Caco-2 (cell line): ENCODE results near the gene KRTAP3-2. TPM values are rescaled to one million over a fixed set of nuclear protein-coding genes. Genes with fewer than 3 reads are reported as not detected.

Experiments
- BruUV-seq: library from RNA; stranded (reverse); fragments of 400-500 nt; replicated peaks from 2 replicates; lab custom pipeline; 2021; lab: Mats Ljungman, UMichigan
- CTCF ChIA-PET: fragments of 300-600 bp; sonication (Branson Sonifier 250); formaldehyde crosslinking; loops from one replicate; lab custom pipeline; 2022; ENCODE audit warnings: antibody characterized with exemption; lab: Charles Lee
- POLR2A ChIA-PET: fragments of 300-600 bp; sonication (Branson Sonifier 250); formaldehyde crosslinking; loops from one replicate; lab custom pipeline; 2022; ENCODE audit warnings: antibody characterized with exemption; lab: Charles Lee
- DNase-seq, 2 experiments: peaks; one replicate each; pipeline versions ENCODE4 v3.0.0 to v3.0.0-alpha.2; 2020 to 2022
- H3K27me3 ChIP-seq: replicated peaks from 2 replicates; pipeline ENCODE4 v1.6.0; 2011; ENCODE audit warnings: low read length; ENCODE audit not compliant: control insufficient read depth, insufficient read depth
- H3K36me3 ChIP-seq: 2 replicates; pipeline ENCODE4 v1.5.1; 2011; ENCODE audit warnings: low read length; ENCODE audit not compliant: control insufficient read depth, insufficient read depth
- H3K4me1 ChIP-seq: fragments of 250-450 bp; sonication (Bioruptor Pico); 2 replicates; pipeline ENCODE4 v1.5.1; 2020; ENCODE audit warnings: mild to moderate bottlenecking
- H3K4me3 ChIP-seq: 2 replicates; pipeline ENCODE4 v1.5.1; 2011; ENCODE audit warnings: low read depth, mild to moderate bottlenecking, control low read depth, low read length
- H3K9me3 ChIP-seq: fragments of 250-450 bp; sonication (Bioruptor Pico); 2 replicates; pipeline ENCODE4 v1.5.1; 2020; ENCODE audit warnings: mild to moderate bottlenecking, moderate library complexity
- H3K27ac Mint-ChIP-seq: one replicate; pipeline ENCODE4 v1.8.0; 2022; ENCODE audit warnings: mixed read lengths; ENCODE audit not compliant: unreplicated experiment
- H3K27me3 Mint-ChIP-seq: one replicate; pipeline ENCODE4 v1.8.0; 2022; ENCODE audit warnings: mixed read lengths; ENCODE audit not compliant: insufficient read depth, unreplicated experiment
- H3K36me3 Mint-ChIP-seq: one replicate; pipeline ENCODE4 v1.8.0; 2022; ENCODE audit warnings: mild to moderate bottlenecking, mixed read lengths; ENCODE audit not compliant: insufficient read depth, unreplicated experiment
- H3K4me1 Mint-ChIP-seq: one replicate; pipeline ENCODE4 v1.8.0; 2022; ENCODE audit warnings: low read depth, mixed read lengths; ENCODE audit not compliant: unreplicated experiment
- H3K4me3 Mint-ChIP-seq: one replicate; pipeline ENCODE4 v1.8.0; 2022; ENCODE audit warnings: mild to moderate bottlenecking, moderate library complexity, mixed read lengths; ENCODE audit not compliant: unreplicated experiment
- H3K9me3 Mint-ChIP-seq: one replicate; pipeline ENCODE4 v1.8.0; 2022; ENCODE audit warnings: mixed read lengths; ENCODE audit not compliant: unreplicated experiment
- intact Hi-C: fragments of 100-400 bp; cut with micrococcal nuclease; formaldehyde crosslinking; loops from one replicate; pipeline ENCODE4 v1.10.0; 2022; ENCODE audit not compliant: unreplicated experiment
- total RNA-seq: library from RNA; stranded (reverse); gene quantifications from 2 replicates; pipeline ENCODE4 v1.2.3, GENCODE V29; 2022
- TF ChIP-seq, protein P1 (sequence below), 2 experiments: fragments of 200-600 bp in 1 of 2; IDR thresholded peaks; 1 replicate in 1 of 2; 2 replicates in 1 of 2; pipeline versions ENCODE4 v1.5.1 to v1.8.0; 2011 to 2022; ENCODE audit warnings: antibody characterized with exemption in 1 of 2, control low read depth in 1 of 2, inconsistent platforms in 1 of 2, low read depth in 1 of 2, low read length in 1 of 2, mild to moderate bottlenecking in 1 of 2, moderate library complexity in 1 of 2; ENCODE audit not compliant: insufficient read depth in 1 of 2, severe bottlenecking in 1 of 2, unreplicated experiment in 1 of 2

The KRTAP3-2 gene
- total RNA-seq, 1 experiment from 2014 or later, result not detected

GRCh38 chr17:41029633-41030245 is 30.0 kb upstream of the KRTAP3-2 start, which contains the start of gene KRTAP1-4:
KRTAP1-4 (minus strand) TSS chr17:41030195; CDS start chr17:41030078, 117 bp downstream.
- Mint-ChIP-seq H3K27ac (no peak within 1 kb of the TSS), H3K9me3 (no peaks in the 10 kb centered on the region), H3K36me3 (no peaks in the 10 kb centered on the region), H3K27me3 (no peaks in the 10 kb centered on the region), H3K4me3 (no peak within 1 kb of the TSS), H3K4me1 (peaks cover under 1% of the 10 kb centered on the region)
- CTCF ChIA-PET, result no interaction called here
- no peaks in the 10 kb centered on the region for H3K27me3 ChIP-seq
- TF ChIP-seq, protein P1, sequence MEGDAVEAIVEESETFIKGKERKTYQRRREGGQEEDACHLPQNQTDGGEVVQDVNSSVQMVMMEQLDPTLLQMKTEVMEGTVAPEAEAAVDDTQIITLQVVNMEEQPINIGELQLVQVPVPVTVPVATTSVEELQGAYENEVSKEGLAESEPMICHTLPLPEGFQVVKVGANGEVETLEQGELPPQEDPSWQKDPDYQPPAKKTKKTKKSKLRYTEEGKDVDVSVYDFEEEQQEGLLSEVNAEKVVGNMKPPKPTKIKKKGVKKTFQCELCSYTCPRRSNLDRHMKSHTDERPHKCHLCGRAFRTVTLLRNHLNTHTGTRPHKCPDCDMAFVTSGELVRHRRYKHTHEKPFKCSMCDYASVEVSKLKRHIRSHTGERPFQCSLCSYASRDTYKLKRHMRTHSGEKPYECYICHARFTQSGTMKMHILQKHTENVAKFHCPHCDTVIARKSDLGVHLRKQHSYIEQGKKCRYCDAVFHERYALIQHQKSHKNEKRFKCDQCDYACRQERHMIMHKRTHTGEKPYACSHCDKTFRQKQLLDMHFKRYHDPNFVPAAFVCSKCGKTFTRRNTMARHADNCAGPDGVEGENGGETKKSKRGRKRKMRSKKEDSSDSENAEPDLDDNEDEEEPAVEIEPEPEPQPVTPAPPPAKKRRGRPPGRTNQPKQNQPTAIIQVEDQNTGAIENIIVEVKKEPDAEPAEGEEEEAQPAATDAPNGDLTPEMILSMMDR (IDR thresholded peaks at IDR 0.05; ENCODE audit: insufficient read depth in 1 of 2, low read depth in 1 of 2, low read length in 1 of 2, severe bottlenecking in 1 of 2, unreplicated experiment in 1 of 2), result no peak
- intact Hi-C loops, result no loop called here
- no peak for DNase-seq
- BruUV-seq, result no TSS peak
- POLR2A ChIA-PET, result no interaction called here
- no peak within 1 kb of the TSS for H3K4me3 ChIP-seq
- no peaks in the 10 kb centered on the region for H3K36me3 ChIP-seq
- no peaks in the 10 kb centered on the region for H3K9me3 ChIP-seq
- H3K4me1 ChIP-seq, result no peaks in the 10 kb centered on the region

DNA sequence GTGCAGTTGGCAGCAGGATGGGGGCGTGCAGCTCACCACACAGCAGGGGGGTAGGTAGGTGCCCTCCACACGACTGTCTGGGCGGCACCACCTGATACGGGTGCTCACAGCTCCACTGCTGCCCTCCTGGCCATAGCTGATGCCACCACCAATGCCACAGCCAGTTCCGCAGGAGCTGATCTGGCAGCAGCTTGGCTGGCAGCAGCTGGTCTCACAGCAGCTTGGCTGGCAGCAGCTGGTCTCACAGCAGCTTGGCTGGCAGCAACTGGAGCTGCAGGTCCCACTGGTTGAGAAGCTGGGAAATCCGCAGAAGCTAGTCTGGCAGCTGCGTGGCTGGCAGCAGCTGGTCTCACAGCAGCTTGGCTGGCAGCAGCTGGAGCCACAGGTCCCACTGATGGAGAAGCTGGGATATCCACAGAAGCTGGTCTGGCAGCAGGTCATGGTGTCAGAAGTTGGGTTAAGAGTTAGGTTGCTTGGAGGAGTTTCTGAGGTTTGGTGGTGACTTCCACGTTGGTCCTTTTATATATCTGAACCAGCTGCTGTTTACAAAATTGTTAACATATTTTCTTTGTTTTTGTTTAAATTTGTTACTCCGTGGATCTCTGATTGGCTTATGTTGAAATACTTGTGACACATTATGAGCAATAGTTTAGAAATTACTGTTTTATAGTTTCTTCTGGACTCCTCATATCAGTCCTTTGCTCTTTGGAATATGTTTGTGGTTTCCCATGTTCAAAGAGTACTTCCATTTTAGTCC is 27.2 kb upstream of the KRTAP3-2 start, which contains the start of gene KRTAP1-5:
Gene KRTAP1-5 (minus strand): TSS at position 494 of the 757 bp plus-strand sequence. CDS start 53 bp downstream, at position 441.
- H3K4me1 ChIP-seq, result no peaks in the 10 kb centered on the region
- TF ChIP-seq, protein P1 (IDR thresholded peaks at IDR 0.05; ENCODE audit: insufficient read depth in 1 of 2, low read depth in 1 of 2, low read length in 1 of 2, severe bottlenecking in 1 of 2, unreplicated experiment in 1 of 2), result no peak
- no TSS peak for BruUV-seq
- CTCF ChIA-PET, result no interaction called here
- Mint-ChIP-seq H3K9me3 (peaks cover 13% of the 10 kb centered on the region), H3K27me3 (no peaks in the 10 kb centered on the region), H3K27ac (no peak within 1 kb of the TSS), H3K4me1 (no peaks in the 10 kb centered on the region), H3K36me3 (no peaks in the 10 kb centered on the region), H3K4me3 (no peak within 1 kb of the TSS)
- POLR2A ChIA-PET, result no interaction called here
- H3K4me3 ChIP-seq, result no peak within 1 kb of the TSS
- no peak for DNase-seq
- H3K27me3 ChIP-seq, result no peaks in the 10 kb centered on the region
- no peaks in the 10 kb centered on the region for H3K36me3 ChIP-seq
- H3K9me3 ChIP-seq, result no peaks in the 10 kb centered on the region
- intact Hi-C loops, result no loop called here

DNA sequence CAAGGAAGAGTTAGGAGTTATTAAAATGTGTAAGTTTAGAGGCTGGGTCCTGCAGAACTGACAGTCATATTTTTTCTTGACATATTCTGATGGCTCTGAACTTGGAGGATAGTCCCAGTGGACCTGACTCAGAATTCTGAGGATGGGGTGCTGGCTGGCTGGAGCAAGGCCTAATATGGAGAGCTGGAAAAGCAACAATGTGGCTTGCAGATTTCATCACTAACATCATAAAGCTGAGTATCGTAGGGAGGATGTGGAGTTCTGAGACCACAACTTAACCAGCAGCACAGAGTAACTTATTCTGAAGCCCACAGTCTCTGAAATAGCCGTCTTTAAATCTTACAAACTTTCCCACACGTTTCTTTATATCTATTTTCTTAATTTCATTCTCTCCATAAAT is 25.0 kb upstream of the KRTAP3-2 start:
- no peaks in the 10 kb centered on the region for H3K36me3 ChIP-seq
- POLR2A ChIA-PET, result no interaction called here

More for the DNA sequence above, 25.0 kb upstream of the KRTAP3-2 start:
- Histone ChIP-seq H3K4me3 (no peak overlapping the region), H3K9me3 (no peaks in the 10 kb centered on the region), H3K4me1 (0 out of 2 replicates have a peak, but pooled peaks cover 6% of the 10 kb centered on the region), H3K27me3 (no peaks in the 10 kb centered on the region)
- no TSS peak for BruUV-seq
- DNase-seq, result no peak
- intact Hi-C loops, result no loop called here
- TF ChIP-seq, protein P1 (IDR thresholded peaks at IDR 0.05; ENCODE audit: insufficient read depth in 1 of 2, low read depth in 1 of 2, low read length in 1 of 2, severe bottlenecking in 1 of 2, unreplicated experiment in 1 of 2), result no peak
- no peaks in the 10 kb centered on the region for H3K27me3 Mint-ChIP-seq
- H3K9me3 Mint-ChIP-seq, result peaks cover 13% of the 10 kb centered on the region
- no peak overlapping the region for H3K4me3 Mint-ChIP-seq
- CTCF ChIA-PET, result no interaction called here
- H3K27ac Mint-ChIP-seq, result no peak overlapping the region
- H3K36me3 Mint-ChIP-seq, result no peaks in the 10 kb centered on the region
- no peaks in the 10 kb centered on the region for H3K4me1 Mint-ChIP-seq
